Activated CD4-positive, alpha-beta T cell treated with anti-CD3 and anti-CD28 coated beads for 1 hour (primary cell): ENCODE data around the gene CYB5D1.
A peak's percentile ranks its signal among the peaks of the same experiment; 100 is the strongest.

Source experiments
- DNase-seq: peaks from one replicate; pipeline ENCODE4 v3.0.0-alpha.2; 2020

Gene CYB5D1

GRCh38 chr17:7834542-7834956, 23.3 kb upstream of the CYB5D1 start:
- peak; percentile 41 for DNase-seq

GRCh38 chr17:7834957-7835813, 22.6 kb upstream of the CYB5D1 start:
- DNase-seq = peak; percentile 77

- DNase-seq = no peak
Observed at GRCh38 chr17:7835814-7836595, 21.8 kb upstream of the CYB5D1 start.

- DNase-seq = peak; percentile 44
Observed at GRCh38 chr17:7836596-7837407, 21.0 kb upstream of the CYB5D1 start.

- DNase-seq = no peak
Observed at GRCh38 chr17:7837408-7838088, 20.3 kb upstream of the CYB5D1 start.

- no peak for DNase-seq
Observed at GRCh38 chr17:7838090-7839075, 19.4 kb upstream of the CYB5D1 start.

GRCh38 chr17:7839190-7839875, 18.5 kb upstream of the CYB5D1 start:
- no peak for DNase-seq

- DNase-seq = no peak
Observed at GRCh38 chr17:7839876-7840261, 17.9 kb upstream of the CYB5D1 start.

- no peak for DNase-seq
Observed at GRCh38 chr17:7840441-7840840, 17.4 kb upstream of the CYB5D1 start.

GRCh38 chr17:7840875-7841274, 16.9 kb upstream of the CYB5D1 start:
- DNase-seq = no peak

- DNase-seq = peak; percentile 95
Observed at GRCh38 chr17:7841396-7841914, 16.3 kb upstream of the CYB5D1 start.

- DNase-seq = peak; percentile 77
Observed at GRCh38 chr17:7841915-7842379, 15.9 kb upstream of the CYB5D1 start.

- peak; percentile 97 for DNase-seq
Observed at GRCh38 chr17:7842380-7843256, 15.2 kb upstream of the CYB5D1 start.

GRCh38 chr17:7843257-7843535, 14.6 kb upstream of the CYB5D1 start:
- DNase-seq = no peak

GRCh38 chr17:7843536-7844291, 14.1 kb upstream of the CYB5D1 start:
- peak; percentile 92 for DNase-seq

GRCh38 chr17:7844292-7845154, 13.3 kb upstream of the CYB5D1 start:
- peak; percentile 73 for DNase-seq

GRCh38 chr17:7845359-7846062, 12.3 kb upstream of the CYB5D1 start:
- DNase-seq = no peak
